ENCODE results near the gene GALNT16.

The GALNT16 gene

GRCh38 chr14:69366761-69367160 is 106.8 kb downstream of the GALNT16 start:
- no peak for DNase-seq (ENCODE audit: low read depth)
- TF ChIP-seq CTCF (IDR thresholded peaks at IDR 0.05; ENCODE audit: low read depth, low read length) (no peak), MAX (IDR thresholded peaks at IDR 0.05; ENCODE audit: low read depth, low read length) (no peak), POLR2A (IDR thresholded peaks at IDR 0.05; ENCODE audit: extremely low read depth, insufficient read length) (no peak), MYC (IDR thresholded peaks at IDR 0.05; ENCODE audit: low read depth, low read length) (no peak)
- no peak overlapping the region for H3K4me3 ChIP-seq (ENCODE audit: low read depth, low read length)

- DNase-seq (ENCODE audit: low read depth) = no peak
- no peak overlapping the region for H3K4me3 ChIP-seq (ENCODE audit: low read depth, low read length)
- TF ChIP-seq MAX (IDR thresholded peaks at IDR 0.05; ENCODE audit: low read depth, low read length) (no peak), CTCF (IDR thresholded peaks at IDR 0.05; ENCODE audit: low read depth, low read length) (no peak), POLR2A (IDR thresholded peaks at IDR 0.05; ENCODE audit: extremely low read depth, insufficient read length) (no peak), MYC (IDR thresholded peaks at IDR 0.05; ENCODE audit: low read depth, low read length) (no peak)
These were observed 108.4 kb downstream of the GALNT16 start for GRCh38 chr14:69368381-69368780.

- no peak overlapping the region for H3K4me3 ChIP-seq (ENCODE audit: low read depth, low read length)
- DNase-seq (ENCODE audit: low read depth) = no peak
- TF ChIP-seq MAX (IDR thresholded peaks at IDR 0.05; ENCODE audit: low read depth, low read length) (no peak), POLR2A (IDR thresholded peaks at IDR 0.05; ENCODE audit: extremely low read depth, insufficient read length) (no peak), CTCF (IDR thresholded peaks at IDR 0.05; ENCODE audit: low read depth, low read length) (no peak), MYC (IDR thresholded peaks at IDR 0.05; ENCODE audit: low read depth, low read length) (no peak)
These were observed 110.1 kb downstream of the GALNT16 start for GRCh38 chr14:69370061-69370460.

GRCh38 chr14:69372146-69372545 is 112.2 kb downstream of the GALNT16 start:
- no peak overlapping the region for H3K4me3 ChIP-seq (ENCODE audit: low read depth, low read length)
- no peak for TF ChIP-seq MYC (IDR thresholded peaks at IDR 0.05; ENCODE audit: low read depth, low read length)
- TF ChIP-seq MAX (IDR thresholded peaks at IDR 0.05; ENCODE audit: low read depth, low read length) = no peak
- DNase-seq (ENCODE audit: low read depth) = no peak

- H3K4me3 ChIP-seq (ENCODE audit: low read depth, low read length) = no peak overlapping the region
- TF ChIP-seq MYC (IDR thresholded peaks at IDR 0.05; ENCODE audit: low read depth, low read length) = no peak
- TF ChIP-seq MAX (IDR thresholded peaks at IDR 0.05; ENCODE audit: low read depth, low read length) = no peak
- no peak for TF ChIP-seq POLR2A (IDR thresholded peaks at IDR 0.05; ENCODE audit: extremely low read depth, insufficient read length)
- TF ChIP-seq CTCF (IDR thresholded peaks at IDR 0.05; ENCODE audit: low read depth, low read length) = no peak
- no peak for DNase-seq (ENCODE audit: low read depth)
These were observed 113.1 kb downstream of the GALNT16 start for GRCh38 chr14:69373104-69373503.

GRCh38 chr14:69374235-69374634 is 114.3 kb downstream of the GALNT16 start:
- TF ChIP-seq POLR2A (IDR thresholded peaks at IDR 0.05; ENCODE audit: extremely low read depth, insufficient read length) = no peak
- no peak overlapping the region for H3K4me3 ChIP-seq (ENCODE audit: low read depth, low read length)
- DNase-seq (ENCODE audit: low read depth) = no peak

- TF ChIP-seq MAX (IDR thresholded peaks at IDR 0.05; ENCODE audit: low read depth, low read length) = no peak
- no peak for TF ChIP-seq POLR2A (IDR thresholded peaks at IDR 0.05; ENCODE audit: extremely low read depth, insufficient read length)
- no peak for TF ChIP-seq MYC (IDR thresholded peaks at IDR 0.05; ENCODE audit: low read depth, low read length)
- TF ChIP-seq CTCF (IDR thresholded peaks at IDR 0.05; ENCODE audit: low read depth, low read length) = no peak
- no peak overlapping the region for H3K4me3 ChIP-seq (ENCODE audit: low read depth, low read length)
- no peak for DNase-seq (ENCODE audit: low read depth)
These were observed 115.2 kb downstream of the GALNT16 start for GRCh38 chr14:69375182-69375581.

Data from NB4 (cell line).